ENCODE data around the gene MAPRE2.

GRCh38 chr18:35055726-35056125, 14.5 kb downstream of the MAPRE2 start:
- TF ChIP-seq CTCF (IDR thresholded peaks at IDR 0.05) (no peak), POLR2A (IDR thresholded peaks at IDR 0.05) (no peak)

Measured in adrenal gland (tissue), 5 donors.